HL-60 (cell line): ENCODE results near the gene HOXD8.

Source experiments
- DNase-seq, 2 experiments: peaks; one replicate each; pipeline ENCODE4 v3.0.0-alpha.2; 2010 to 2020; ENCODE audit warnings: low read depth in 1 of 2, low spot score in 1 of 2
- H3K27ac ChIP-seq: fragments of 250-450 bp; sonication (Bioruptor Pico); replicated peaks from 2 replicates; pipeline ENCODE4 v1.5.1; 2020; ENCODE audit warnings: mild to moderate bottlenecking, moderate library complexity
- H3K27me3 ChIP-seq: fragments of 250-450 bp; sonication (Bioruptor Pico); 2 replicates; pipeline ENCODE4 v1.5.1; 2021; ENCODE audit warnings: mild to moderate bottlenecking, moderate library complexity; ENCODE audit not compliant: insufficient read depth, poor library complexity, severe bottlenecking
- H3K4me3 ChIP-seq: replicated peaks from 2 replicates; pipeline ENCODE4 v1.5.1; 2011; ENCODE audit warnings: mild to moderate bottlenecking, control low read depth, low read length; ENCODE audit not compliant: insufficient read depth
- CTCF ChIP-seq: IDR thresholded peaks from one replicate; pipeline ENCODE4 v1.5.1; 2011; ENCODE audit warnings: low read length, control low read depth, inconsistent platforms; ENCODE audit not compliant: insufficient read depth
- GABPA ChIP-seq: IDR thresholded peaks from 2 replicates; pipeline ENCODE4 v1.6.1; 2012; ENCODE audit warnings: low read depth
- POLR2AphosphoS5 ChIP-seq: IDR thresholded peaks from 2 replicates; pipeline ENCODE4 v1.6.1; 2012; ENCODE audit warnings: low read depth
- REST ChIP-seq: IDR thresholded peaks from 2 replicates; pipeline ENCODE4 v1.6.1; 2012; ENCODE audit warnings: low read depth; ENCODE audit not compliant: insufficient replicate concordance
- SPI1 ChIP-seq: IDR thresholded peaks from 2 replicates; pipeline ENCODE4 v1.6.1; 2012; ENCODE audit warnings: low read depth, mild to moderate bottlenecking, borderline replicate concordance

The HOXD8 gene

GRCh38 chr2:176172895-176173566 lies 43.5 kb downstream of the HOXD8 start:
- Histone ChIP-seq H3K27me3 (peaks cover 78% of the 10 kb centered on the region), H3K27ac (no peak overlapping the region), H3K4me3 (no peak overlapping the region)
- no peak for TF ChIP-seq REST
- TF ChIP-seq GABPA = no peak
- no peak for TF ChIP-seq POLR2AphosphoS5
- no peak for TF ChIP-seq CTCF
- no peak for TF ChIP-seq SPI1
- DNase-seq = no peak

GRCh38 chr2:176173567-176174381 lies 44.3 kb downstream of the HOXD8 start:
- TF ChIP-seq POLR2AphosphoS5 (no peak), CTCF (no peak), GABPA (no peak), SPI1 (no peak), REST (no peak)
- Histone ChIP-seq H3K27me3 (peaks cover 80% of the 10 kb centered on the region), H3K4me3 (no peak overlapping the region), H3K27ac (no peak overlapping the region)
- DNase-seq = no peak

- peaks cover 86% of the 10 kb centered on the region for H3K27me3 ChIP-seq
- no peak for DNase-seq
- no peak overlapping the region for H3K27ac ChIP-seq
- H3K4me3 ChIP-seq = no peak overlapping the region
- TF ChIP-seq CTCF (no peak), REST (no peak), SPI1 (no peak), POLR2AphosphoS5 (no peak), GABPA (no peak)
Observed at GRCh38 chr2:176174382-176174823, 44.9 kb downstream of the HOXD8 start.
